Subcutaneous adipose tissue (tissue), 4 donors: ENCODE results near the gene LIMK1. TPM values are rescaled to one million over a fixed set of nuclear protein-coding genes. Genes with fewer than 3 reads are reported as not detected.

ENCODE experiments used
- total RNA-seq, 4 donors: library from RNA; depleted of rRNA; stranded (reverse); fragments of >200 nt; gene quantifications; one replicate each; pipeline ENCODE4 v1.1.0, GENCODE V29; 2016
- TF ChIP-seq, protein P1 (sequence below): fragments of 450-650 bp; IDR thresholded peaks from one replicate; pipeline ENCODE4 v1.5.1; 2016; ENCODE audit warnings: low read depth, mild to moderate bottlenecking, control low read depth, antibody characterized with exemption, moderate library complexity

The LIMK1 gene
- total RNA-seq, 4 donors from 2014 or later, result 6.4 to 37.6 (median 9.8) TPM

DNA sequence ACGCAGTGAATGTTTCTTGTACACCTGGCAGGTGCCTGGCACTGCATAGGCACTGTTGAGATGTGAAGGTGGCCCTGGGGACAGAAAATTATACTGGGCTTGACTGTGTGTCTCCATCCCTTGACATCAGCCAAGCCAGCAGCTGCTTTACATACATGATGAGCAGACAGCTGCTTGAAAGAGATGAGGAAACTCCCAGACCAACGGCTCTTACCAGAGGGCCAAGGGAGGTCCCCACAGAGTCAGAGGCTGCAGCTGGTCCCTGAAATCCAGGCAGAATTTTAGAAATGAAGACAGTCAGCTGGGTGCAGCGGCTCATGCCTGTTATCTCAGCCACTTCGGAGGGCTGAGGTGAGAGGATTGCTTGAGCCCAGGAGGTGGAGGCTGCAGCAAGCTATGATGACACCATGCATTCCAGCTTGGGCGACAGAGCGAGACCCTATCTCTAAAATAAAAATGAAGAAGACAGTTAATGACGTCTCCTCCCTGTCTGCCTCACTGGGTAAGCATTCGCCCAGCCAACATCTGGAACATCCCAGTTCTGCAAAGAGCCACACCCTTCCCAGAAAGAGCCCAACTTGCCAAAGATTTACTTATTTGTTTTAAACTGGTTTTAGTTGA lies 17.6 kb downstream of the LIMK1 start:
- TF ChIP-seq, protein P1, sequence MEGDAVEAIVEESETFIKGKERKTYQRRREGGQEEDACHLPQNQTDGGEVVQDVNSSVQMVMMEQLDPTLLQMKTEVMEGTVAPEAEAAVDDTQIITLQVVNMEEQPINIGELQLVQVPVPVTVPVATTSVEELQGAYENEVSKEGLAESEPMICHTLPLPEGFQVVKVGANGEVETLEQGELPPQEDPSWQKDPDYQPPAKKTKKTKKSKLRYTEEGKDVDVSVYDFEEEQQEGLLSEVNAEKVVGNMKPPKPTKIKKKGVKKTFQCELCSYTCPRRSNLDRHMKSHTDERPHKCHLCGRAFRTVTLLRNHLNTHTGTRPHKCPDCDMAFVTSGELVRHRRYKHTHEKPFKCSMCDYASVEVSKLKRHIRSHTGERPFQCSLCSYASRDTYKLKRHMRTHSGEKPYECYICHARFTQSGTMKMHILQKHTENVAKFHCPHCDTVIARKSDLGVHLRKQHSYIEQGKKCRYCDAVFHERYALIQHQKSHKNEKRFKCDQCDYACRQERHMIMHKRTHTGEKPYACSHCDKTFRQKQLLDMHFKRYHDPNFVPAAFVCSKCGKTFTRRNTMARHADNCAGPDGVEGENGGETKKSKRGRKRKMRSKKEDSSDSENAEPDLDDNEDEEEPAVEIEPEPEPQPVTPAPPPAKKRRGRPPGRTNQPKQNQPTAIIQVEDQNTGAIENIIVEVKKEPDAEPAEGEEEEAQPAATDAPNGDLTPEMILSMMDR, result no peak

DNA sequence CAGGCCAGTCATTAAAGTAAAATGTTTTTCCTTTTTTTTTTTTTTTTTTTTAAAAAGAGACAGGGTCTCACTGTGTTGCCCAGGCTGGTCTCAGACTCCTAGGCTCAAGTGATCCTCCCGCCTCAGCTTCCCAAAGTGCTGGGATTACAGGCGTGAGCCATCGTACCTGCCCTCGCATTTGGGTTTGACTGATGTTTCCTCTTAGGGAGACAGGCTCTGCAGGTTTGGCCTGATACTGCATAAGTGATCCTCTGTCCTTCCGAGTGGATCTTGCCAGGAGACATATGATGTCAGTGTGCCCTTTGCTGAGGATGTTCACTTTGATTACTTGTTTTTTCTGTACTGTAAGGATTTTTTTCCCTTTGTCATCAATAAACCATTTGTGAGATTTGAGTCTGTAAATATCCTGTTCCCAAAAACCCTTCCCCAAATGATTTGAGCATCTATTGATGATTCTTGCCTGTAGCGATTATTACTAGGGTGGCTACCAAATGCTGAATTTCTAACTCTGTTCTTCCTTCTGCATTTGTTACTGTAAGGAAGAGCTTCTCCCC lies 19.7 kb downstream of the LIMK1 start:
- TF ChIP-seq, protein P1, result no peak

DNA sequence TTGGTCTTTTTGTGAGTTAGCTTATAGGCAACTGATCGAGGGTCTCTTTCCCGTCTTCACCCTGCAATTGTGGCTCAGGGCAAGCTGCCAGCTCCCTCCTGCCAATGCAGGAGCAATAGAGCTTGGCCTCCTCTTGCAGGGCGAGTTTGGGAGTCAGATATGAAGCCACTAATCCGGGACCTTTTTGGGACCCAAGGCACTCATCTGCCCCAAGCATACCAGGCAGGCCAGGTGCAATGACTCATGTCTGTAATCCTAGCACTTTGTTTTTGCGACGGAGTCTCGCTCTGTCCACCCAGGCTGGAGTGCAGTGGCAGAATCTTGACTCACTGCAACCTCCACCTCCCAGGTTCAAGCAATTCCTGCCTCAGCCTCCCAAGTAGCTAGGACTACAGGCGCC lies 21.1 kb downstream of the LIMK1 start:
- TF ChIP-seq, protein P1, result no peak

DNA sequence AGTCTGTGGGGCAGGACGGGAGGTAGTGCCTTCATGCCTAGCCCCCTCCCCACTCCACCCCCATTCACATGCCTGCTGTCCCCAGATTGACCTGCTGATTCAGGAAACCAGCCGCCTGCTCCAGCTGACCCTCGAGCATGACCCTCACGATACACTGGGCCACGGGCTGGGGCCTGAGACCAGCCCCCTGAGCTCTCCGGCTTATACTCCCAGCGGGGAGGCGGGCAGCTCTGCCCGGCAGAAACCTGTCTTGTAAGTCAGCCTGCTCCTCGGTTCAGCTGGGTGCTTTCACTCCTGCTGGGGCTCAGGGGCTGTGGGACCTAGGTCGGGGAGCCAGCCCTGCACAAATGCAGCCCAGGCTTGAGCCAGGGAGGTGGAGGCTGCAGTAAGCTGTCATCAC lies 22.4 kb downstream of the LIMK1 start:
- TF ChIP-seq, protein P1, result no peak

DNA sequence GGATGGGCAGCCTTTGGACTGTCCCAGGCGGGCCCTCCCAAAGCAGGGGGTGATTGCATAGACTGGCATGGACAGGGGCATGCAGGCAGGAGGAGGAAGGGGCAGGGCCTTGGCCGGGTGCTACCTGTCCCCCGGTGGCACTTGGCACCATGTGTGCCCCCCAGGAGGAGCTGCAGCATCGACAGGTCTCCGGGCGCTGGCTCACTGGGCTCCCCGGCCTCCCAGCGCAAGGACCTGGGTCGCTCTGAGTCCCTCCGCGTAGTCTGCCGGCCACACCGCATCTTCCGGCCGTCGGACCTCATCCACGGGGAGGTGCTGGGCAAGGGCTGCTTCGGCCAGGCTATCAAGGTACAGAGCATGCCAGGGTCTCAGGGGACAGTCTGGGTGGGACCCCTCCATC lies 23.2 kb downstream of the LIMK1 start:
- TF ChIP-seq, protein P1, result no peak

DNA sequence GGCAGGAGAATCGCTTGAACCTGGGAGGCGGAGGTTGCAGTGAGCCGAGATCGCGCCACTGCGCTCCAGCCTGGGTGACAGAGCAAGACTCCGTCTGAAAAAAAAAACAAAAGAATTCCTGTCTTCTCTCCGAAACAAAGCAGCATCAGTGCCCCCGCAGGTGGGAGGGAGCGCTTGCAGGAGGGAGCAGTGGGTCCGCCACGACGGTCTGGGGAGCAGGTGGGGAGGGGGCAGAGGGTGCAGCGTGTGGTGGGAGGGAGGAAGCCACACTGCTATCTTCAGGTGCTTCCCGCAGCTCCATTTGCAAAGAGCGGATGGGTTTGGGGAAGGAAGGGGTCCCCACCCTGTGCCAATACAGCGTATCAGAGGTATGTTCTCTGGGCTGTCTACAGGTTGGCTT lies 31.7 kb downstream of the LIMK1 start:
- TF ChIP-seq, protein P1, result no peak

DNA sequence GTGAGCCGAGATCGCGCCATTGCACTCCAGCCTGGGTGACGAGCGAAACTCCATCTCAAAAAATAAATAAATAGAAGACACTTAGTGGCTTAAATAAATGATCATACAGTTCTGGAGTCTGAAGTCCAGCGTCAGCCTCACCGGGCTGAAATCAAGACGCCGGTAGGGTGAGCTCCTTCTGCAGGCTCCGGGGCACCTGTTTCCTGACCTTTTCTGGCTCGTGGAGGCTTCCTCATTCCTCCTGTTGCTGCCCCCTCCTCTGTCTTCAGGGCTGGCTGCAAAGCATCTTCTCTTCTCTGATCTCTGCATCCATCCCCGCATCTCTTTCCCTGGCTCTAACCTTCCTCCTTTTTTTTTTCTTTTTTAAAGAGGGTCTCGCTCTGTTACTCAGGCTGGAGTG lies 32.8 kb downstream of the LIMK1 start:
- TF ChIP-seq, protein P1, result no peak
